T-helper 17 cell (primary cell): ENCODE measurements around the gene GRIFIN. TPM values are rescaled to one million over a fixed set of nuclear protein-coding genes. Genes with fewer than 3 reads are reported as not detected.

Experiments
- ATAC-seq: fragments of 150-1000 bp; cut with Tn5 transposase; 2 replicates; pipeline ENCODE4 v1.10.0; 2021; ENCODE audit warnings: mild to moderate bottlenecking, moderate library complexity
- DNase-seq, 3 donors: peaks; one replicate each; pipeline versions ENCODE4 v3.0.0 to v3.0.0-alpha.2; 2020 to 2021
- H3K9me3 ChIP-seq: one replicate; pipeline ENCODE4 v1.7.0; 2013; ENCODE audit warnings: low read length, mild to moderate bottlenecking; ENCODE audit not compliant: control insufficient read depth, poor library complexity, severe bottlenecking
- H3K27ac Mint-ChIP-seq: one replicate; pipeline ENCODE4 v1.8.0; 2022; ENCODE audit warnings: mild to moderate bottlenecking, moderate library complexity, mixed read lengths
- H3K27me3 Mint-ChIP-seq: one replicate; pipeline ENCODE4 v1.8.0; 2022; ENCODE audit warnings: mixed read lengths
- H3K36me3 Mint-ChIP-seq: one replicate; pipeline ENCODE4 v1.8.0; 2022; ENCODE audit warnings: low read depth, mixed read lengths
- H3K4me1 Mint-ChIP-seq: one replicate; pipeline ENCODE4 v1.8.0; 2022; ENCODE audit warnings: mild to moderate bottlenecking, mixed read lengths
- H3K4me3 Mint-ChIP-seq: one replicate; pipeline ENCODE4 v1.8.0; 2022; ENCODE audit warnings: mild to moderate bottlenecking, moderate library complexity, mixed read lengths
- total RNA-seq, 4 donors: library from RNA in 2 of 4; stranded (reverse) in 2 of 4; gene quantifications; one replicate each; pipeline ENCODE4 v1.2.3 and lab custom pipeline; 2022 to 2026

The GRIFIN gene
- total RNA-seq, 2 donors from 2014 or later, result not detected

DNA sequence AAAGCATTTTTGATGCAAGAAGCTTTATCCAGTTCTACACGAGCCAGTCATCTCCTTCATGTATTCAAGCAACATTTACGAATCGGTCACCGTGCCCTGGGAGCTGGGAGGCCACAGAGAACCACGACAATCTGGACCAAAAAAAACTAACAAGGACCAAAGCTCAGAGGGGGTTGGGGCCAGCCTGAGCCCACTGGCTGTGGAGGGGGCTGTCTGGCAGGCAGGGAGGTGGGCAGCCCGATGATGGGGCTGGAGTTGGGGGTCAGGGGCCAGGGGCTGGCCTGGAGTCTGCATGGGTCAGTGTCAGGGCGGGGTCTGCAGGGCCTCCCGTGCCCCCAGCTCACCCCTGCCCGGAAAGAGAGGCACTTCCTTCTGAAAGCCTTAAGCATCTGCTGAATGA, 12.5 kb upstream of the GRIFIN start:
- H3K27ac Mint-ChIP-seq, result no peak overlapping the region
- DNase-seq, result no peak
- H3K27me3 Mint-ChIP-seq, result no peaks in the 10 kb centered on the region
- ATAC-seq, result no peak
- peaks cover 6% of the 10 kb centered on the region for H3K4me1 Mint-ChIP-seq
- no peaks in the 10 kb centered on the region for H3K9me3 ChIP-seq
- H3K4me3 Mint-ChIP-seq, result no peak overlapping the region
- H3K36me3 Mint-ChIP-seq, result peaks cover 5% of the 10 kb centered on the region

GRCh38 chr7:2488272-2488645, 12.1 kb upstream of the GRIFIN start:
- DNase-seq (no peak), ATAC-seq (no peak)
- no peak overlapping the region for H3K27ac Mint-ChIP-seq
- H3K27me3 Mint-ChIP-seq, result no peaks in the 10 kb centered on the region
- H3K9me3 ChIP-seq, result no peaks in the 10 kb centered on the region
- peaks cover 3% of the 10 kb centered on the region for H3K4me1 Mint-ChIP-seq
- peaks cover 3% of the 10 kb centered on the region for H3K36me3 Mint-ChIP-seq
- no peak overlapping the region for H3K4me3 Mint-ChIP-seq

DNA sequence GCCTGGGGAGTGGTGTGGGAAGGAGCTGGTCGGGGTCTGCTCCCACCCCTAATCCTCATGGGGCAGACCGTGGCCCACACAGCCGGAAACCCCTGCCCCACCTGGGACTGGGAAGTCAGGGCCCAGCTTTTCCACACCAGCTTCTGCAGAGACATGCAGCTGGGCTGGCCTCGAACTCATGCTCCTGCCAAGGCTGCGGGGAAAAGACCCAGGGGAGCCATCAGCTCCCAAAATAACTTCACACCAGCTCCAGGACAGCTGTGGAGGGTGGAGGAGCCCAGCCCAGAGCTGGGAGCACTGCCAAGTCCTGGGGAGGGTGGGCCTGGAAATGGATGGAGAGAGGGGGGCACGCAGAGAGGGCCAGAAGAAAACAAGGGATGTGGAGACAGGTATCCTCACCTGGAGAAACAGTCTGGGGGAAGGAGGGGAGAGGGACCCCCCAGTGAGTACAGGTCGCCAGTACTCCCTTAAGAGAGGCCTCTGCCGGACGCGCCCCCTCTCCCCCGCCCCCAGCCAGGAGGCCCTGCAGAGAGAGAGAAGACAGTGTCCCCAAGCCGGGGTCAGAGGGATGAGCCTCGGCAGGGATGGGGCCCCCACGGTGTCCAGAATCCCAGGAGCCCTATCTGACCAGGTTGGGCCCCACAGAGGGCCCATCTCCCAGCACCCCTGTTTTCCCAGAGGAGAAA, 11.5 kb upstream of the GRIFIN start:
- Mint-ChIP-seq H3K4me3 (no peak overlapping the region), H3K4me1 (peaks cover 3% of the 10 kb centered on the region), H3K27me3 (no peaks in the 10 kb centered on the region), H3K27ac (no peak overlapping the region), H3K36me3 (peaks cover 3% of the 10 kb centered on the region)
- no peak for DNase-seq
- H3K9me3 ChIP-seq, result no peaks in the 10 kb centered on the region
- ATAC-seq, result no peak

GRCh38 chr7:2484868-2485267, 8.7 kb upstream of the GRIFIN start:
- ATAC-seq (no peak), DNase-seq (no peak)
- Mint-ChIP-seq H3K36me3 (no peaks in the 10 kb centered on the region), H3K4me3 (no peak overlapping the region), H3K4me1 (peaks cover 3% of the 10 kb centered on the region), H3K27ac (no peak overlapping the region), H3K27me3 (no peaks in the 10 kb centered on the region)
- no peaks in the 10 kb centered on the region for H3K9me3 ChIP-seq

- ATAC-seq (no peak), DNase-seq (no peak)
- H3K27ac Mint-ChIP-seq, result no peak overlapping the region
- H3K4me1 Mint-ChIP-seq, result no peaks in the 10 kb centered on the region
- H3K9me3 ChIP-seq, result no peaks in the 10 kb centered on the region
- H3K27me3 Mint-ChIP-seq, result no peaks in the 10 kb centered on the region
- H3K4me3 Mint-ChIP-seq, result no peak overlapping the region
- no peaks in the 10 kb centered on the region for H3K36me3 Mint-ChIP-seq
Observed at GRCh38 chr7:2483494-2483893, 7.3 kb upstream of the GRIFIN start.

DNA sequence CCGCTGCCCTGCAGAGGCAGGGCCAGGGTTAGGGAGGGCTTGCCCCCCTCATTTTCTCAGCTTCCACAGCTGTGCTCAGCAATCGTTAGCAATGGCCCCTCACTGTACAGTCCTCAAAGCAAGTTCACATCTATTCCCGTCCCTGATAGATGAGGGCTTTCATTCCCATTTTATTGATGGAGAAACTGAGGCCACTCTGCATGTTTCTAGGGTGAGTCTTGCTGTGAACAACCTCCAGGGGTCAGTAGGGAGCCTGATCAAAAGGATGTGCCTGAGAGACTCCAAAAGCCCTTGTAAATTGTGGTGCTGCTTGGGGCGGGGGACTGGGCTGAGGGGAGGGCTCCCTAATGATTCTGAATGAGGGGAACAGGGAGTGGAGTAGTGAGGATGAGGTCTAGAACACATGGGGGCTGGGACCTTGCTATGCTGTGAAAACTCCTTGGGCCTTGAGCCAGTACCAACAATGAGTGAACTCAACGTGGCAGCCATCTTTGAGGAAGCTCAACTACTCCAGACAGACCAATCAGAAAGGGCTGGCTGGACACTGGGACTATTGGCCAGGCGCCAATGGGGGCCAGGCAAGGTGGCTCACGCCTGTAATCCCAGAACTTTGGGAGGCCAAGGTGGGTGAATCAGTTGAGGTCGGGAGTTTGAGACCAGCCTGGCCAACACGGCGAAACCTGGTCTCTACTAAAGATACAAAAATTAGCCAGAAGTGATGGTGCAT, 6.7 kb upstream of the GRIFIN start:
- no peak for DNase-seq
- Mint-ChIP-seq H3K36me3 (no peaks in the 10 kb centered on the region), H3K4me3 (no peak overlapping the region), H3K27me3 (no peaks in the 10 kb centered on the region), H3K4me1 (no peaks in the 10 kb centered on the region), H3K27ac (no peak overlapping the region)
- no peaks in the 10 kb centered on the region for H3K9me3 ChIP-seq
- no peak for ATAC-seq

DNA sequence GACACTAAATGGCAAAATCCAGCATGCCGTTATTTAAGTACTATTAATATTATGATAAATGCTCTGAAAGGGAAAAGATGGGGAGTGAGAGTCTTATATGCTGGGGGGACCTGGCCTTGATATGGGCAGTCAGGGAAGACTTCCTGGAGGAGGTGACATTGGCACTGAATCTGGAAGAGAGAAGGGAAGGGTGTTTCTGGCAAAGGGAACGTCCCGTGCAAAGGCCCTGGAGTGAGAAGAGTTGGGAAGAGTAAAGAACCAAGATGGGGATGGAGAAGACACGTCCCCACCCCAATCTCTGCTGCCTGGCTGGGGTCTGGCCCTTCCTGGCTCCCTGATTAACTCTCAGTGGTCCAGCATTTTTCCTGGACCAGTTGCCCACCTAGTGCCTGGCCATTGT, 5.0 kb upstream of the GRIFIN start:
- H3K27ac Mint-ChIP-seq, result no peak overlapping the region
- no peaks in the 10 kb centered on the region for H3K36me3 Mint-ChIP-seq
- ATAC-seq, result no peak
- H3K27me3 Mint-ChIP-seq, result no peaks in the 10 kb centered on the region
- H3K9me3 ChIP-seq, result no peaks in the 10 kb centered on the region
- no peaks in the 10 kb centered on the region for H3K4me1 Mint-ChIP-seq
- DNase-seq, result no peak
- no peak overlapping the region for H3K4me3 Mint-ChIP-seq

GRCh38 chr7:2480070-2480408, 3.8 kb upstream of the GRIFIN start:
- H3K27me3 Mint-ChIP-seq, result no peaks in the 10 kb centered on the region
- no peak overlapping the region for H3K27ac Mint-ChIP-seq
- no peaks in the 10 kb centered on the region for H3K9me3 ChIP-seq
- no peak for ATAC-seq
- H3K36me3 Mint-ChIP-seq, result no peaks in the 10 kb centered on the region
- no peak overlapping the region for H3K4me3 Mint-ChIP-seq
- H3K4me1 Mint-ChIP-seq, result no peaks in the 10 kb centered on the region
- DNase-seq, result no peak

DNA sequence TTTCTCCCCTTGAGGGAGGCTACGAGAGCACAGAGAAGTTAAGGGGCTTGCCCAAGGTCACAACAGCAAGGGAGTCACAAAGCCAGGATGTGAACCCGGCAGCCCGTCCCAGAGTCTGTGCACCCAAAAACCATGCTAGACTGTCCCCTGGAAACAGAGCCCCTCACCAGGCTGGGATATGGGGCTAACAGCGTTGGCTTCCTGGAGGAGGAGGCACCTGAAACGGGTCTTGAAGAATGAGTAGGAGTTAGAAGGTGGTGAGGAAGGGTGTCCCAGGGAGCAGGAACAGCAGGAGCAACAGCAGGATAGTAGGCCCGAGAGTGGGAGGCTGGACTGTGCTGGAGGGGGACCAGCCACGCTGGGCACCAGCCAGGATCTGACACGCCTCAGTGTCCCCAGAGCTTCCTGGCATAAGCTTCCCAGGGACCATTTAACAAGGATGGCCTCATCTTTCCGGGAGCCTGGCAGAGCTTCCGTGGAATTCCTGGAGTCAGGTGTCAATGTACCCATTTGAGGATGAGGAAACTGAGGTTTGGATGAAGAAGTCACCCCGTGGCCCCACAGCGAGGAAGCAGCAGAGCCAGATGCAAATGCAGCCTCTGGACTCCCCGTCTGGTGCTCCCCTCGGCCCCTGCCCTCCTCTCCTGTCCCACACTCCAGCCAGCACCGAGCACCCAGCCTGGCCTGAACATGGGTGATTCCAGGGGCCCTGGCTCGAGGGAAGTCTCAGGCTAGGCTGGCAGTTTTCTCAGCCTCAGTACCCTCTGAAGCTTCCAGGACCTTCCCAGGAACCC, 3.3 kb upstream of the GRIFIN start:
- no peak for DNase-seq
- no peaks in the 10 kb centered on the region for H3K27me3 Mint-ChIP-seq
- no peaks in the 10 kb centered on the region for H3K9me3 ChIP-seq
- H3K27ac Mint-ChIP-seq, result no peak overlapping the region
- no peaks in the 10 kb centered on the region for H3K4me1 Mint-ChIP-seq
- H3K36me3 Mint-ChIP-seq, result no peaks in the 10 kb centered on the region
- no peak for ATAC-seq
- H3K4me3 Mint-ChIP-seq, result no peak overlapping the region

GRCh38 chr7:2478800-2479199, 2.6 kb upstream of the GRIFIN start:
- Mint-ChIP-seq H3K4me3 (no peak overlapping the region), H3K4me1 (no peaks in the 10 kb centered on the region), H3K27me3 (no peaks in the 10 kb centered on the region), H3K27ac (no peak overlapping the region), H3K36me3 (no peaks in the 10 kb centered on the region)
- ATAC-seq, result no peak
- no peaks in the 10 kb centered on the region for H3K9me3 ChIP-seq
- DNase-seq, result no peak

- no peak overlapping the region for H3K4me3 Mint-ChIP-seq
- H3K36me3 Mint-ChIP-seq, result no peaks in the 10 kb centered on the region
- no peak overlapping the region for H3K27ac Mint-ChIP-seq
- ATAC-seq (no peak), DNase-seq (no peak)
- peaks cover 3% of the 10 kb centered on the region for H3K4me1 Mint-ChIP-seq
- no peaks in the 10 kb centered on the region for H3K27me3 Mint-ChIP-seq
- no peaks in the 10 kb centered on the region for H3K9me3 ChIP-seq
Observed at GRCh38 chr7:2478399-2478785, 2.2 kb upstream of the GRIFIN start.

- Mint-ChIP-seq H3K36me3 (no peaks in the 10 kb centered on the region), H3K27ac (no peak overlapping the region), H3K27me3 (no peaks in the 10 kb centered on the region), H3K4me3 (no peak overlapping the region), H3K4me1 (peaks cover 3% of the 10 kb centered on the region)
- ATAC-seq (peak; percentile 93), DNase-seq (peak; percentile 43 to 48 (median 46))
- no peaks in the 10 kb centered on the region for H3K9me3 ChIP-seq
Observed at GRCh38 chr7:2477447-2478398, 1.5 kb upstream of the GRIFIN start.
